HepG2 (cell line): Measurements from ENCODE around the gene TBXA2R. TPM values are rescaled to one million over a fixed set of nuclear protein-coding genes. Genes with fewer than 3 reads are reported as not detected.

Source experiments
- EHMT2 ChIP-seq: fragments of 200-600 bp; sonication (generic); IDR thresholded peaks from 2 replicates; pipeline ENCODE4 v1.7.0; 2017; ENCODE audit warnings: antibody characterized with exemption, low read depth, low read length, borderline replicate concordance
- FOSL2 ChIP-seq: sonication (generic); formaldehyde crosslinking; IDR thresholded peaks from 2 replicates; pipeline ENCODE4 v1.4.0; 2020; ENCODE audit warnings: missing genetic modification reagents
- FOXK2 ChIP-seq: fragments of 450-650 bp; IDR thresholded peaks from 2 replicates; pipeline ENCODE4 v1.6.1; 2016
- GFI1 ChIP-seq: sonication (generic); formaldehyde crosslinking; IDR thresholded peaks from 2 replicates; pipeline ENCODE4 v1.5.0; 2020; ENCODE audit warnings: missing genetic modification reagents, mild to moderate bottlenecking, borderline replicate concordance
- KDM5B ChIP-seq: sonication (generic); formaldehyde crosslinking; IDR thresholded peaks from 2 replicates; pipeline ENCODE4 v1.4.0; 2020; ENCODE audit warnings: missing genetic modification reagents, mild to moderate bottlenecking, borderline replicate concordance
- MXD4 ChIP-seq: IDR thresholded peaks from 2 replicates; pipeline ENCODE4 v1.6.1; 2016; ENCODE audit warnings: mild to moderate bottlenecking, missing biosample characterization, missing genetic modification reagents
- NFKBIZ ChIP-seq: IDR thresholded peaks from 2 replicates; pipeline ENCODE4 v1.6.1; 2018; ENCODE audit warnings: missing genetic modification reagents, missing compliant biosample characterization
- PCBP2 ChIP-seq: fragments of 200-400 bp; formaldehyde crosslinking; optimal IDR thresholded peaks from 2 replicates; pipeline ENCODE3; 2018; ENCODE audit warnings: low read length, low read depth; ENCODE audit not compliant: poor library complexity, severe bottlenecking
- PLRG1 ChIP-seq: fragments of 450-650 bp; conservative IDR thresholded peaks from 2 replicates; pipeline ENCODE4 v1.6.1; 2016
- POLR2A ChIP-seq, 2 experiments: IDR thresholded peaks; 2 replicates each; pipeline ENCODE4 v1.6.1; 2011; ENCODE audit warnings: low read depth in 2 of 2, low read length in 2 of 2, mild to moderate bottlenecking in 1 of 2, moderate library complexity in 1 of 2; ENCODE audit not compliant: insufficient read depth in 1 of 2
- POLR2G ChIP-seq: fragments of 200-400 bp; formaldehyde crosslinking; IDR thresholded peaks from 2 replicates; pipeline ENCODE4 v1.6.1; 2018; ENCODE audit warnings: mild to moderate bottlenecking, low read depth, low read length, moderate library complexity
- RCOR2 ChIP-seq: IDR thresholded peaks from 2 replicates; pipeline ENCODE4 v1.6.1; 2016; ENCODE audit warnings: missing biosample characterization, missing genetic modification reagents
- REXO4 ChIP-seq: sonication (generic); formaldehyde crosslinking; IDR thresholded peaks from 2 replicates; pipeline ENCODE4 v1.8.0; 2022; ENCODE audit warnings: missing genetic modification reagents, mild to moderate bottlenecking, borderline replicate concordance
- RXRB ChIP-seq: IDR thresholded peaks from 2 replicates; pipeline ENCODE4 v1.6.1; 2016; ENCODE audit warnings: borderline replicate concordance, missing genetic modification reagents, missing compliant biosample characterization
- SMC3 ChIP-seq: IDR thresholded peaks from 2 replicates; pipeline ENCODE4 v1.6.1; 2011; ENCODE audit warnings: low read length, improper control_type of control experiment
- STAT6 ChIP-seq: sonication (generic); formaldehyde crosslinking; IDR thresholded peaks from 2 replicates; pipeline ENCODE4 v1.4.0; 2020; ENCODE audit warnings: missing genetic modification reagents, mild to moderate bottlenecking, borderline replicate concordance
- TRIM22 ChIP-seq: fragments of 450-650 bp; IDR thresholded peaks from 2 replicates; pipeline ENCODE4 v1.6.1; 2017
- XBP1 ChIP-seq: sonication (generic); formaldehyde crosslinking; IDR thresholded peaks from 2 replicates; pipeline ENCODE4 v1.5.0; 2020; ENCODE audit warnings: missing genetic modification reagents
- ZBTB1 ChIP-seq: sonication (generic); formaldehyde crosslinking; IDR thresholded peaks from 2 replicates; pipeline ENCODE4 v1.4.0; 2020; ENCODE audit warnings: missing genetic modification reagents, borderline replicate concordance
- ZBTB37 ChIP-seq: sonication (generic); formaldehyde crosslinking; IDR thresholded peaks from 2 replicates; pipeline ENCODE4 v1.4.0; 2020; ENCODE audit warnings: mild to moderate bottlenecking, missing genetic modification reagents
- ZNF460 ChIP-seq: sonication (generic); formaldehyde crosslinking; IDR thresholded peaks from 2 replicates; pipeline ENCODE4 v1.5.1; 2020; ENCODE audit warnings: missing genetic modification reagents, mild to moderate bottlenecking, borderline replicate concordance
- ZNF598 ChIP-seq: sonication (generic); formaldehyde crosslinking; IDR thresholded peaks from 2 replicates; pipeline ENCODE4 v1.5.1; 2020; ENCODE audit warnings: mild to moderate bottlenecking, missing genetic modification reagents, borderline replicate concordance
- ZNF703 ChIP-seq: sonication (generic); formaldehyde crosslinking; IDR thresholded peaks from 2 replicates; pipeline ENCODE4 v1.5.1; 2020; ENCODE audit warnings: missing genetic modification reagents, mild to moderate bottlenecking, moderate library complexity, borderline replicate concordance
- ZSCAN21 ChIP-seq: sonication (generic); formaldehyde crosslinking; IDR thresholded peaks from 2 replicates; pipeline ENCODE4 v1.8.0; 2022; ENCODE audit warnings: mild to moderate bottlenecking, missing genetic modification reagents, moderate library complexity, borderline replicate concordance
- polyA plus RNA-seq, 8 experiments: library from polyadenylated mRNA; depleted of rRNA in 3 of 8; stranded (reverse) in 7 of 8; unstranded in 1 of 8; fragments of >200 nt; fragmentation: Illumina TruSeq in 4 of 8; extraction: Trizol in 4 of 8; gene quantifications; 2 replicates each; pipeline versions ENCODE4 v1.2.1 to v1.2.3, GENCODE V29; 2011 to 2016; ENCODE audit warnings: low read depth in 4 of 8, missing spikeins in 1 of 8, mixed read lengths in 1 of 8; ENCODE audit not compliant: insufficient read depth in 1 of 8
- total RNA-seq, 5 experiments: library from RNA; depleted of rRNA; stranded (reverse); fragments of >200 nt; fragmentation: Illumina TruSeq; extraction: Trizol; gene quantifications; 2 replicates each; pipeline ENCODE4 v1.2.3, GENCODE V29; 2016; ENCODE audit warnings: low read depth in 1 of 5
- TF ChIP-seq, protein P1 (sequence below): conservative IDR thresholded peaks from 2 replicates; pipeline ENCODE4 v1.6.1; 2018; ENCODE audit warnings: missing genetic modification reagents

The TBXA2R gene
- total and polyA plus RNA-seq, 2 of the 13 experiments (the other 11 are each of a cell fraction or from before 2014, with no cell fraction given): 0.09 TPM; not detected in 1

DNA sequence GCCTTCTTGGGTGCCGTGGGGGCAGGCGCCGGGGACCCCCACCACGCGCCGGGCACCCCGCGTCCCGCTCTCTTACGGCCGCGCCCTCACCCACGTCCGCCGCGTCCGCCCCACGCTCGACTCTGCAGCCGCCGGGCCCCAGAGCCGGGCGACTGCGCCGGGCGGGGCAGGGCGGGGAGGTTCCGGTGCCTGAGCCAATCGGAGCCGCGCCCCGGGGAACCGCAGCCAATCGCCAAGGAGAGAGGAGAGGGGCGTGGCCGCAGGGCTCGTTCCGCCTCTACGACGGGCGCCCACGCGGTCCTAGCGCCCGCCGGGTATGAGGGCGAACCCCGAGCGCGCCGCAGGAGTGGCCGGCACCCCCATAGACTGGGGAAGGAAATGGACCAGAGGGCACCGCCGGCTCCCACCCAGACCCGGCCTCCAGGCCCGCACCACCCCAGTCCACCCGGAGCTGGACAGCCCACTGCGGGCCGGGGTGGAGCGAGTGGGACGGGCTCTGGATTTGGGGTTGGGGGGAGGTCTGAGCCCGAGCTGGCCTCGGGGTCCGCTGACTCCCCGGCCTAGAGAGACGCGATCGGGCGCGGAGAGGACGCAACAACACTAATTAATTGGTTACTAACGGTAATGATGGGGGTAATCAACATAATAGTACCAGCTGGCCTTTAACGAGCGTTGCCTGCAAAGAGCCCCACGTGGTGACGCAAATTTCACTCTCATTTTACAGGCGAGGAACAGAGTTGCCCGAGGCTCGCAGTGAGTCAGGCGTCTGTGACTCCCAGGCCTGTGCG is 49.0 kb downstream of the TBXA2R start, which contains the start of gene MFSD12 (continued):
- TF ChIP-seq STAT6 (CRISPR knock-in tag) (no peak), XBP1 (no peak), ZNF460 (no peak), FOXK2 (no peak), POLR2A (IDR thresholded peaks at IDR 0.05; ENCODE audit: insufficient read depth in 1 of 2, low read depth in 2 of 2, low read length in 2 of 2) (peak; percentile 39 to 77; a peak in 3 of 4 replicates), POLR2G (peak; percentile 78), ZBTB37 (CRISPR knock-in tag) (no peak), KDM5B (CRISPR knock-in tag) (peak; percentile 49; the same call in 1 of the 2 replicates), PLRG1 (no peak), PCBP2 (no peak), MXD4 (CRISPR knock-in tag) (0 out of 2 replicates have a peak, but pooled peaks have one; percentile 32), SMC3 (no peak), ZSCAN21 (CRISPR knock-in tag) (no peak; the same call in 1 of the 2 replicates), ZBTB1 (CRISPR knock-in tag) (no peak), RCOR2 (no peak), REXO4 (CRISPR knock-in tag) (no peak), TRIM22 (no peak), EHMT2 (no peak), RXRB (CRISPR knock-in tag) (no peak), ZNF703 (CRISPR knock-in tag) (no peak), GFI1 (CRISPR knock-in tag) (no peak), ZNF598 (no peak), NFKBIZ (CRISPR knock-in tag) (no peak), FOSL2 (0 out of 2 replicates have a peak, but pooled peaks have one; percentile 9)
- TF ChIP-seq, protein P1, sequence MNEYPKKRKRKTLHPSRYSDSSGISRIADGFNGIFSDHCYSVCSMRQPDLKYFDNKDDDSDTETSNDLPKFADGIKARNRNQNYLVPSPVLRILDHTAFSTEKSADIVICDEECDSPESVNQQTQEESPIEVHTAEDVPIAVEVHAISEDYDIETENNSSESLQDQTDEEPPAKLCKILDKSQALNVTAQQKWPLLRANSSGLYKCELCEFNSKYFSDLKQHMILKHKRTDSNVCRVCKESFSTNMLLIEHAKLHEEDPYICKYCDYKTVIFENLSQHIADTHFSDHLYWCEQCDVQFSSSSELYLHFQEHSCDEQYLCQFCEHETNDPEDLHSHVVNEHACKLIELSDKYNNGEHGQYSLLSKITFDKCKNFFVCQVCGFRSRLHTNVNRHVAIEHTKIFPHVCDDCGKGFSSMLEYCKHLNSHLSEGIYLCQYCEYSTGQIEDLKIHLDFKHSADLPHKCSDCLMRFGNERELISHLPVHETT: no peak; the same call in 1 of the 2 replicates
